ENCODE measurements around the gene RABAC1. TPM values are rescaled to one million over a fixed set of nuclear protein-coding genes. Genes with fewer than 3 reads are reported as not detected.

RABAC1 gene
- total and polyA plus RNA-seq, 11 donors: 43.2 to 217 (median 87.6) TPM

DNA sequence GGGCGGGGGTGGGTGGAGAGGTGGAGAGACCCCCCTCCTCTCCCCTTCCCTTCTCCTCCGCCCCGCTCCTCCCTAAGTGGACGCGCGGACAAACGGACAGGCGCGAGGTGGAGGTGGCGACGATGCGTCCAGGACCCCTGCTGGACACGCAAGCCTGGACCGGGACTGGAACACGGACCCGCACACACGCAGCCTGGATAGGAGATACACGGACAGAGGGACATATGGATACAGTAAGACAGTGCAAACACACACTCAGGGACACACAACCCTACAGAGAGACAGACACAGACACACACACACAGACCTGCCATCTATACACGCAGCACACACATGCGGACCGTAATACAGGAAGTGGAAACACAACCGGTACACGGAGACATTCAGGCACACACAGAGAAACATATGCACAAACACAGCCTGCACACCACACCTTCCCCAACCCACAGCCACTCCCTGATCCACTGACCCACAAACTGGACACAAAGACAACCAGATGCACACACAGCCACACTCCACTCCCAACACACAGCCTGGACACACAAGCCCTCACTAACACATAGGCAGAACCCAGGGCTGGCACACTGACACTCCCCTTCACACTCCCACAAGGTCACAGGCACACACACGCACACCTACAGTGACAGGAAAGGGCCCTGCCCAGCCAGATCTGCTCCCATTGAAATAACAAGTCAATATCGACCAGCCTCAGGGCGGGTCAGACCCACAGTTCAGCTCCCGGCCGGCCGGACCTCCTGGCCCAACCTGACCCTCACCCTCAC lies 30.2 kb downstream of the RABAC1 start:
- H3K4me1 ChIP-seq: peaks cover 0 to 23% (median 15%) of the 10 kb centered on the region in 12 donors
- H3K27ac ChIP-seq: no peak overlapping the region
- intact Hi-C loops (cut with DNase I): loop anchor here in 2 of 10 donors (1.0 to 5.0 kb wide), 2 partner anchors 42 to 45 kb away; no protein-coding TSS in a partner anchor
- H3K36me3 ChIP-seq: no peaks in the 10 kb centered on the region
- DNase-seq (no peak), ATAC-seq (peak in 1 of 4 donors; percentile 25)
- no peaks in the 10 kb centered on the region for H3K9me3 ChIP-seq
- H3K27me3 ChIP-seq: peaks cover 64 to 100% (median 97%) of the 10 kb centered on the region in 9 donors
- WGBS, 4 donors: 3 to 7% (median 4%) methylated on average over 17 to 29 of the region's 29 CpGs
- no peak for TF ChIP-seq POLR2A (IDR thresholded peaks at IDR 0.05)
- TF ChIP-seq, protein P1, sequence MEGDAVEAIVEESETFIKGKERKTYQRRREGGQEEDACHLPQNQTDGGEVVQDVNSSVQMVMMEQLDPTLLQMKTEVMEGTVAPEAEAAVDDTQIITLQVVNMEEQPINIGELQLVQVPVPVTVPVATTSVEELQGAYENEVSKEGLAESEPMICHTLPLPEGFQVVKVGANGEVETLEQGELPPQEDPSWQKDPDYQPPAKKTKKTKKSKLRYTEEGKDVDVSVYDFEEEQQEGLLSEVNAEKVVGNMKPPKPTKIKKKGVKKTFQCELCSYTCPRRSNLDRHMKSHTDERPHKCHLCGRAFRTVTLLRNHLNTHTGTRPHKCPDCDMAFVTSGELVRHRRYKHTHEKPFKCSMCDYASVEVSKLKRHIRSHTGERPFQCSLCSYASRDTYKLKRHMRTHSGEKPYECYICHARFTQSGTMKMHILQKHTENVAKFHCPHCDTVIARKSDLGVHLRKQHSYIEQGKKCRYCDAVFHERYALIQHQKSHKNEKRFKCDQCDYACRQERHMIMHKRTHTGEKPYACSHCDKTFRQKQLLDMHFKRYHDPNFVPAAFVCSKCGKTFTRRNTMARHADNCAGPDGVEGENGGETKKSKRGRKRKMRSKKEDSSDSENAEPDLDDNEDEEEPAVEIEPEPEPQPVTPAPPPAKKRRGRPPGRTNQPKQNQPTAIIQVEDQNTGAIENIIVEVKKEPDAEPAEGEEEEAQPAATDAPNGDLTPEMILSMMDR (IDR thresholded peaks at IDR 0.05): no peak
- H3K4me3 ChIP-seq: peak overlapping the region; percentile 18 to 57 (median 46)

DNA sequence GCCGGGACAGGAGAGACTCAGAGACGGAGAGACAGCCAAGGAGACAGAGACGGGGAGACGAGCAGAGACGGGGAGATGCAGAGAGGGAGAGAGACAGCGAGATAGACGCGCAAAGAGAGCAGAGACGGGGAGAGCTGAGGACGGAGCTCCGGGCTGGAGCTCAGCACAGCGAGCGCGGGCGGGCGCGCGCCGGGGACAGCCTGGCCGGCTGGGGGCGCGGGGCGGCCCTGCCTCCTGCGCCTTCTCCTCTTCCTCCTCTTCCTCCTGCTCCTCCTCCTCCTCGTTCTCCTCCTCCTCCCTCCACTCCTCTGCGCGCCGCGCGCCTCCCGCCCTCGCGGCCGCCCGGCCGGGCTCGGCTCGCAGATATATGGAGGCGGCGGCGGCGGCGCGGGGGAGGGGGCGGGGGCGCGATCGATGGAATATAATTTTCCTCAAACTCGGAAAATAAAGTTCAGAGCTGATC lies 30.9 kb downstream of the RABAC1 start, which contains the start of gene ERFL:
Gene ERFL (minus strand): TSS at position 229 of the 463 bp plus-strand sequence. CDS start 15,530 bp downstream, outside the sequence.
- intact Hi-C loops (cut with DNase I): loop anchor here in 1 of 10 donors (5.0 kb wide), 1 partner anchor 41 kb away; no protein-coding TSS in a partner anchor
- 0 to 1% (median 0%) methylated on average over 49 of the region's 49 CpGs for WGBS, 4 donors
- TF ChIP-seq POLR2A (IDR thresholded peaks at IDR 0.05): no peak
- TF ChIP-seq, protein P1 (IDR thresholded peaks at IDR 0.05): peak in 1 of 12 donors; percentile 3
- Histone ChIP-seq H3K27me3 (peaks cover 61 to 97% (median 93%) of the 10 kb centered on the region in 9 donors), H3K27ac (no peak within 1 kb of the TSS), H3K9me3 (no peaks in the 10 kb centered on the region), H3K4me1 (peaks cover 0 to 23% (median 15%) of the 10 kb centered on the region in 12 donors), H3K4me3 (peak within 1 kb of the TSS; percentile 18 to 57 (median 46)), H3K36me3 (no peaks in the 10 kb centered on the region)
- peak in 1 of 4 donors; percentile 14 for ATAC-seq
- DNase-seq: no peak

DNA sequence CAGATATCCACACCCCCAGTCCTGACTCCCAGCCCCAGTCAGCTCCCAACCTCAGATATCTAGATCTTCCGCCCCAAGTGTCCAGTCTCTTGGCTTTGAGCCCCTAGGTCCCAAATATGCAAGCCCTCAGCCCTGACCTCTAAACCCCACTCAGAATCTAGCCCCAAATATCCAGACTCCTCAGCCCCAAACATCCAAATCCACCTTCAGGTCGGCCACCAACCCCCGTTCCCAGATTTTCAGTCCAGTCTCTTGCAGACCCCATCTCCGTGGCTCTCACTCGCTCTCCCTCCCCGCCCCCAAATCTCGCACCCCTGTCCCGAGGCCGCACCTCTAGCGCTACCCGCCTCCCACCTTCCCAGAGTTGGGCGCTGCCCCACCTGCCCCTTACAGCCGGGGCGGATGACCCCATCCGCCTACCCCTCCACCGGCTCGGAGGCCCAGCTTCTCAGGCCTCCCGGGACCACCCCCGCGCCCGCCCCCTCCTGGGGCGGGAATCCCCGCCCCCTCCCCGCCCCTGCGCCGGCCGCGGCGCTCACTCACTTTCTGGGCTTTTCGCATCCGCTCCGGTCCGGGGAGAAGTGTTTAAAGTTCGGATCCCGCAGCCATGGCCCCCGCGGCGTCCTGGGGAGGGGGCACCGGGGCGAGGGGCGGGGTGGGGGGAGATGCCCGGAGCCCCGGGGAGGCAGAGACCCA lies 31.5 kb downstream of the RABAC1 start:
- peak overlapping the region; percentile 18 to 57 (median 46) for H3K4me3 ChIP-seq
- 4 to 12% (median 6%) methylated on average over 17 to 43 of the region's 43 CpGs for WGBS, 4 donors
- DNase-seq (no peak), ATAC-seq (no peak)
- H3K27me3 ChIP-seq: peaks cover 64 to 97% (median 94%) of the 10 kb centered on the region in 9 donors
- no peaks in the 10 kb centered on the region for H3K36me3 ChIP-seq
- H3K27ac ChIP-seq: no peak overlapping the region
- no peaks in the 10 kb centered on the region for H3K9me3 ChIP-seq
- intact Hi-C loops (cut with DNase I): loop anchor here in 1 of 10 donors (5.0 kb wide), 1 partner anchor 40 kb away; no protein-coding TSS in a partner anchor
- TF ChIP-seq, protein P1 (IDR thresholded peaks at IDR 0.05): no peak
- no peak for TF ChIP-seq POLR2A (IDR thresholded peaks at IDR 0.05)
- H3K4me1 ChIP-seq: peaks cover 0 to 23% (median 15%) of the 10 kb centered on the region in 12 donors

Data from heart left ventricle (tissue), 16 donors.